Lower leg skin (tissue), 4 donors: ENCODE data around the gene MGST2. TPM values are rescaled to one million over a fixed set of nuclear protein-coding genes. Genes with fewer than 3 reads are reported as not detected.
"Not testable (repeated sequence)": the region's sequence is repeated elsewhere in the genome, so short reads cannot be mapped to it uniquely, and the experiment has no call there.

Source experiments
- DNase-seq, 2 donors: peaks; one replicate each; pipeline ENCODE4 v3.0.0-alpha.2; 2019; ENCODE audit warnings: low spot score in 2 of 2
- H3K4me3 ChIP-seq: fragments of 200-600 bp; sonication (generic); 2 replicates; pipeline ENCODE4 v1.5.1; 2017; ENCODE audit warnings: mild to moderate bottlenecking, low read depth; ENCODE audit not compliant: poor library complexity, severe bottlenecking
- POLR2A ChIP-seq, 2 donors: fragments of 450-650 bp; IDR thresholded peaks; one replicate each; pipeline ENCODE4 v1.6.1; 2016 to 2017; ENCODE audit warnings: antibody characterized with exemption in 2 of 2, mild to moderate bottlenecking in 1 of 2, moderate library complexity in 1 of 2
- WGBS, 2 donors: methylation state at CpG; one replicate each; pipeline ENCODE4 v1.1.5; 2018; 5-methylcytosine and 5-hydroxymethylcytosine counted together
- intact Hi-C: fragments of 100-400 bp; cut with DNase I; formaldehyde crosslinking; loops from one replicate; pipeline ENCODE4 v1.15.0; 2023; ENCODE audit warnings: low total_unique reads
- total RNA-seq, 4 donors: library from RNA; depleted of rRNA; stranded (reverse); fragments of >200 nt; gene quantifications; one replicate each; pipeline ENCODE4 v1.1.0, GENCODE V29; 2016
- TF ChIP-seq, protein P1 (sequence below), 3 donors: fragments of 450-650 bp; IDR thresholded peaks; one replicate each; pipeline ENCODE4 v1.5.1; 2016; ENCODE audit warnings: antibody characterized with exemption in 3 of 3, mild to moderate bottlenecking in 3 of 3, moderate library complexity in 2 of 3

MGST2 gene
- total RNA-seq, 4 donors from 2014 or later, result 83.1 to 157 (median 112) TPM

DNA sequence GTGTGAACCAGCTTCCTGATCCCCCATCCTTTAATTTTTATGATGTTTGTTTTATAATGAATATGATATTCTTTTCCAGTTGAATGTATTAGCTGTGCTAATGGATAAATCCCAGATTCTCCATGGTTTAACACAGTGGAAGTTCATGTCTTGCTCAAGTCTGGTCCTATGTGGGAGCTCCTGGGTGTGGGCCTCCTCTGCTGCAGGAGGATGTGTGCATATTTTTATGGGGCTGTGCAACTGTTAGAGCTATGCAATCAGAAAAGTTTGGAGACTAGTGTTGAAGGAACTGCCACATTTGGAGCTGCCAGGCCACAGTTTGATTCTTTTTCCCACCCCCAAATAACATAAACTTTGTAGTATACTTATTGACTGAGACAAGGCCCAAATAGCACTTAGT, 24.8 kb downstream of the MGST2 start:
- intact Hi-C loops, result no loop called here
- DNase-seq, result peak in 1 of 2 donors; percentile 2
- TF ChIP-seq, protein P1, sequence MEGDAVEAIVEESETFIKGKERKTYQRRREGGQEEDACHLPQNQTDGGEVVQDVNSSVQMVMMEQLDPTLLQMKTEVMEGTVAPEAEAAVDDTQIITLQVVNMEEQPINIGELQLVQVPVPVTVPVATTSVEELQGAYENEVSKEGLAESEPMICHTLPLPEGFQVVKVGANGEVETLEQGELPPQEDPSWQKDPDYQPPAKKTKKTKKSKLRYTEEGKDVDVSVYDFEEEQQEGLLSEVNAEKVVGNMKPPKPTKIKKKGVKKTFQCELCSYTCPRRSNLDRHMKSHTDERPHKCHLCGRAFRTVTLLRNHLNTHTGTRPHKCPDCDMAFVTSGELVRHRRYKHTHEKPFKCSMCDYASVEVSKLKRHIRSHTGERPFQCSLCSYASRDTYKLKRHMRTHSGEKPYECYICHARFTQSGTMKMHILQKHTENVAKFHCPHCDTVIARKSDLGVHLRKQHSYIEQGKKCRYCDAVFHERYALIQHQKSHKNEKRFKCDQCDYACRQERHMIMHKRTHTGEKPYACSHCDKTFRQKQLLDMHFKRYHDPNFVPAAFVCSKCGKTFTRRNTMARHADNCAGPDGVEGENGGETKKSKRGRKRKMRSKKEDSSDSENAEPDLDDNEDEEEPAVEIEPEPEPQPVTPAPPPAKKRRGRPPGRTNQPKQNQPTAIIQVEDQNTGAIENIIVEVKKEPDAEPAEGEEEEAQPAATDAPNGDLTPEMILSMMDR (IDR thresholded peaks at IDR 0.05), result no peak
- TF ChIP-seq POLR2A (IDR thresholded peaks at IDR 0.05), result no peak
- H3K4me3 ChIP-seq, result no peak overlapping the region

DNA sequence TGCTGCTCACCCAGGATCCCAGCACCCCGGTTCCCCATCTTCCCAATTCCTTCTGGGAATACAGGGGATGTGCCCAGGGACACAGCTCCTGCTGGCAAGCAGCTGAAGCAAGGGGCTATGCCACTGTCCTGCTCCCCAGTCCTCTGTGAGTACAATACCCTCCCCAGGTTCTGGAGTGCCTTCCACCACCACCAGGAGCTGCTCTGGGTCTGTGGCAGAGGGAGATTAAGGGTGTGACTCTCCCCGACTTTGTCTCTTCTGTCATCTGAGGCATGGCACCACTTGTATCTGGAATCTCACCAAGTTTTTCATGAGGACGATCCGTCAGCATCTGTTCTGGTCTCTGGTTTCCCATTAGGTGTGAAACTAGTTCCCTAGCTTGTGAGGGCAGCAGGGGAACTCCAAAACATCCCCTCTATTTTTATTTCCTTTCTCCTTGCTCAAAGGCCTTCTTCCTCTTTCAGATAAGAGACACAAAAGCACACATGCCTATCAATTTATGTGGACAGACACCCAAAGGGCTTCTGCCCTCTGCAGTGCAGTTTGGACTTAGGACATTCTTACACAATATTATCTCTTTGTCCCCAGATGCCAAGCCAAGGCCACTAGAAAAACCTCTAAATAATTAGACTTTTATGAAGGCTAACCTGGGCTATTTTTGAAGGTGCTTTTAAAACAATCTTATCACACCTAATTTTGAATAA, 26.8 kb downstream of the MGST2 start:
- 27 to 33% methylated on average over 4 of the region's 4 CpGs for WGBS, 2 donors
- no peak overlapping the region for H3K4me3 ChIP-seq
- DNase-seq, result peak in 1 of 2 donors; percentile 61
- no peak for TF ChIP-seq POLR2A (IDR thresholded peaks at IDR 0.05)
- TF ChIP-seq, protein P1 (IDR thresholded peaks at IDR 0.05), result no peak
- intact Hi-C loops, result no loop called here

DNA sequence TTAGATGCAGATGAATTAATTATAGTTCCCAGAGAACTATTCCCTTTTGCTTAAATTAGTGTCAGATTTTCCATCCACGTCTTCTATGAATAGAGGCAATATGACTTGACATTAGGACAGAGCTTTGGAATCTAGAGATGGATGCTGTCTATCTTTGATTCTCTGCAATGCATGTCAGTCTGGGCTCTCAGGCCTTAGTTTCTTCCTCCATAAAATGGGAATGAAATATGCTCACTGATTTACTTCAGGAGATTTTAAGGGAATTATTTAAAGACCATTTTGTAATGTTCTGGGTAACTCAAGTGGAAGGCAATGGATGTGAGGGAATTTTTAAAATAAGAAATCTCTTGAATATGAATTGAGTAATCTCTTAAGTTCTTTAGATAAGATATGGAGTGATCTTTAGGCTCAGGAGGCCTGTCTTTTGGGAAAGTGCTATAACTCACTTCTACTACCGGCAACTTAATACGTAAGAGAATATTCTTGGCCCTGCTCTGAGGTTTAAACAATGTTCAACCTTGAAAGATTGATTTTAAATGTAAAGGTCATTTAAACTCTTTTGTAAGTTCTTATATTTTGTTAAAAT, 29.0 kb downstream of the MGST2 start:
- intact Hi-C loops, result no loop called here
- WGBS, 2 donors, result 91 to 92% methylated on average over 3 of the region's 3 CpGs
- no peak for DNase-seq
- TF ChIP-seq, protein P1 (IDR thresholded peaks at IDR 0.05), result no peak
- no peak for TF ChIP-seq POLR2A (IDR thresholded peaks at IDR 0.05)
- no peak overlapping the region for H3K4me3 ChIP-seq

DNA sequence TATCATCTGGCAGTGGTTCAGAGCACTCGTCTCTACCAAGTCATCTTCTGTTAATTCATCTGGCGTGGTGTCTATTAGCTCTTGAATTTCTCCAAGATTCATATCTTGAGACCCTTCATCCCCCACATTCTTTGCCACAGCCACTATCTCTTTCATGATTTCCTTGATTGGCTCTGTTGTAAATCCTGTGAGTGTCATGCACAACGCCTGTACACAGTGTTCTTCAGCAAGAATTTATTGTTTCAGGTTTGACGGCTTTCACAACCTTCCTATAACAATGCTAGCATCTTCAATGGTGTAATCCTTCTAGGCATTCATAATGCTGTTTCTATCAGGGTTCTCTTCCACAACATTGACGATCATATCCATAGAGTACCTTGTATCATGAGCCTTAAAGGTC, 30.9 kb downstream of the MGST2 start:
- intact Hi-C loops, result no loop called here

DNA sequence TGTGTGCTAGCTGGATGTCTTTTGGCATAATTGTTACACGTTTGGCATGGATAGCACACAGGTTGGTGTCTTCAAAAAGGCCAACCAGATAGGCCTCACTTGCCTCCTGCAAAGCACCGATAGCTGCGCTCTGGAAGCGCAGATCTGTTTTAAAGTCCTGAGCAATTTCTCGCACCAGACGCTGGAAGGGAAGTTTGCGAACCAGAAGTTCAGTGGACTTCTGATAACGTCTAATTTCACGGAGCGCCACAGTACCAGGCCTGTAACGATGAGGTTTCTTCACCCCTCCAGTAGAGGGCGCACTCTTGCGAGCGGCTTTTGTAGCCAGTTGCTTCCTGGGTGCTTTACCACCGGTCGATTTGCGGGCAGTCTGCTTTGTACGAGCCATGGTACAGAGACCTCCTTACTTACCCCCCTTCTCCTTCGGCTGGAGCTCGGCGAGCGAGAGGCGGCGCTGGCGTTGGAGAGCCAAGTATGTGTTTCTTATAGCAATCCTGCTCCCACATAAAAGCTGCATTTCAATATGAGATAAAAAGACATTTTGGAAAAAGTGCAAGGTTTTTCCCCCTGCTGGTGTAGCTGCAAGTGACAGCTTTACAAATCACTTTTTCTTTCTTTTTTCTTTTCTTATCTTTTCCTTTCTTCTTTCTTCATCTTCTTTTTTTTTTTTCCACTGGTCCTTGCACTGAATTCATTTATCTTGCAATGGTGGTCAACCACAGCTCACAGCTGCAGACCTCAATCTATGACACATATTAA, 32.7 kb downstream of the MGST2 start:
- DNase-seq, result peak in 1 of 2 donors; percentile 17
- 96 to 98% methylated on average over 19 to 24 of the region's 25 CpGs for WGBS, 2 donors
- intact Hi-C loops, H3K4me3 ChIP-seq: not testable (repeated sequence)

More for the DNA sequence above, 30.9 kb downstream of the MGST2 start:
- no peak overlapping the region for H3K4me3 ChIP-seq
- DNase-seq, result no peak
- no peak for TF ChIP-seq POLR2A (IDR thresholded peaks at IDR 0.05)
- TF ChIP-seq, protein P1 (IDR thresholded peaks at IDR 0.05), result no peak
- 90 to 92% methylated on average over 5 of the region's 5 CpGs for WGBS, 2 donors

DNA sequence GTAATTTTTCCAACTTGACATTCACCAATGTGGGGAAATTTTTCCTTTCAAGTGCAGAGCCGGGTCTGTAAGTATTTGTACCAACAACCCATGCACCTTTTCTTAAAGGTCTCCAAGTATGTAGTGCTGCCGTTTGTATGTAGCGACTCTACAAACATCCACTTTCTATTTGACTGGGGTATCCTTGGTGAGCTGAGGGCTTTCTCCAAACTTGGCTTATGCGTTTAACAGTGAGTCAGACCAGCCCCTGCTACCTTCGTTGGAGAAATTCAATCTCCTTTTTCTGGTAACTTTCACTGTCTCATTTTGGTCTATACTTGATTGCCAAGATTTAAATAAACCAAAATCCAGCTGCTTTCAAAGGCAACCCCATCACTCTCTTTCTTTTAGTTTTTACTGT, 34.9 kb downstream of the MGST2 start:
- H3K4me3 ChIP-seq, result no peak overlapping the region
- intact Hi-C loops, result no loop called here
- 87 to 92% methylated on average over 5 of the region's 5 CpGs for WGBS, 2 donors
- no peak for DNase-seq
- TF ChIP-seq, protein P1 (IDR thresholded peaks at IDR 0.05), result no peak
- TF ChIP-seq POLR2A (IDR thresholded peaks at IDR 0.05), result no peak
